Hepatocyte (in vitro differentiated cells): ENCODE data around the gene TLR9. TPM values are rescaled to one million over a fixed set of nuclear protein-coding genes. Genes with fewer than 3 reads are reported as not detected.

Experiments
- DNase-seq: peaks from one replicate; pipeline ENCODE4 v3.0.0-alpha.2; 2016; ENCODE audit warnings: low spot score
- H2AFZ ChIP-seq: fragments of 200-600 bp; sonication (generic); 2 replicates; pipeline ENCODE4 v1.6.0; 2016; ENCODE audit warnings: antibody characterized with exemption, mild to moderate bottlenecking
- H3K27ac ChIP-seq: fragments of 200-600 bp; sonication (generic); 2 replicates; pipeline ENCODE4 v1.5.1; 2016; ENCODE audit warnings: mild to moderate bottlenecking
- H3K27me3 ChIP-seq: fragments of 200-600 bp; sonication (generic); 2 replicates; pipeline ENCODE4 v1.6.1; 2016
- H3K36me3 ChIP-seq: fragments of 200-600 bp; sonication (generic); replicated peaks from 2 replicates; pipeline ENCODE4 v1.5.1; 2016; ENCODE audit warnings: low read depth; ENCODE audit not compliant: insufficient read depth
- H3K4me1 ChIP-seq: fragments of 200-600 bp; sonication (generic); 2 replicates; pipeline ENCODE4 v1.5.1; 2016; ENCODE audit warnings: mild to moderate bottlenecking, moderate library complexity; ENCODE audit not compliant: insufficient read depth
- H3K4me2 ChIP-seq: fragments of 200-600 bp; sonication (generic); 2 replicates; pipeline ENCODE4 v1.6.0; 2016
- H3K4me3 ChIP-seq: fragments of 200-600 bp; sonication (generic); 2 replicates; pipeline ENCODE4 v1.5.1; 2016; ENCODE audit warnings: mild to moderate bottlenecking
- H3K79me2 ChIP-seq: fragments of 200-600 bp; sonication (generic); 2 replicates; pipeline ENCODE4 v1.6.0; 2017; ENCODE audit warnings: mild to moderate bottlenecking
- H3K9me2 ChIP-seq: fragments of 200-600 bp; sonication (generic); replicated peaks from 2 replicates; pipeline ENCODE4 v1.6.0; 2017; ENCODE audit warnings: mild to moderate bottlenecking; ENCODE audit not compliant: insufficient read depth
- H3K9me3 ChIP-seq: fragments of 200-600 bp; sonication (generic); 2 replicates; pipeline ENCODE4 v1.5.1; 2016; ENCODE audit warnings: low read depth, mild to moderate bottlenecking
- H4K20me1 ChIP-seq: fragments of 200-600 bp; sonication (generic); 2 replicates; pipeline ENCODE4 v1.6.0; 2016; ENCODE audit warnings: mild to moderate bottlenecking; ENCODE audit not compliant: insufficient read depth, poor library complexity, severe bottlenecking
- EZH2 ChIP-seq: fragments of 200-600 bp; sonication (generic); IDR thresholded peaks from 2 replicates; pipeline ENCODE4 v1.6.1; 2016; ENCODE audit warnings: antibody characterized with exemption, mild to moderate bottlenecking, borderline replicate concordance
- EZH2phosphoT487 ChIP-seq: fragments of 200-600 bp; sonication (generic); IDR thresholded peaks from one replicate; pipeline ENCODE4 v1.6.1; 2018; ENCODE audit warnings: antibody characterized with exemption, mild to moderate bottlenecking, low read depth, moderate library complexity; ENCODE audit not compliant: unreplicated experiment, severe bottlenecking
- WGBS: methylation state at CpG from one replicate; pipeline ENCODE4 v1.1.6; 2016; ENCODE audit warnings: low lambda C conversion rate; ENCODE audit errors: missing lambda C conversion rate; 5-methylcytosine and 5-hydroxymethylcytosine counted together
- microRNA counts: library from miRNA; unstranded; fragments of <30 nt; microRNA quantifications from one replicate; lab custom pipeline; 2017
- microRNA-seq: library from miRNA; unstranded; fragments of <30 nt; microRNA quantifications from one replicate; pipeline ENCODE4, GENCODE V29; 2017
- polyA plus RNA-seq: library from polyadenylated mRNA; unstranded; fragments of >200 nt; fragmentation: Nextera tagmentation; extraction: Ambion mirVana; gene quantifications from 2 replicates; pipeline ENCODE4 v1.2.1, GENCODE V29; 2016
- small RNA-seq: library from RNA; depleted of rRNA; stranded (forward); fragments of <200 nt; gene quantifications from one replicate; pipeline ENCODE3, GENCODE V24; 2014
- total RNA-seq: library from RNA; depleted of rRNA; stranded (reverse); fragments of >200 nt; gene quantifications from 2 replicates; pipeline ENCODE4 v1.2.3, GENCODE V29; 2014
- TF ChIP-seq, protein P1 (sequence below): fragments of 200-600 bp; sonication (generic); IDR thresholded peaks from 2 replicates; pipeline ENCODE4 v1.5.1; 2016; ENCODE audit warnings: antibody characterized with exemption, mild to moderate bottlenecking; ENCODE audit not compliant: poor library complexity

Gene TLR9
- total and polyA plus RNA-seq, 2 experiments from 2014 or later = not detected

- Histone ChIP-seq H3K9me3 (no peaks in the 10 kb centered on the region), H3K4me1 (peaks cover 6% of the 10 kb centered on the region), H2AFZ (no peak overlapping the region), H3K4me3 (no peak overlapping the region), H3K9me2 (no peaks in the 10 kb centered on the region), H4K20me1 (no peaks in the 10 kb centered on the region), H3K27me3 (no peaks in the 10 kb centered on the region), H3K4me2 (no peak overlapping the region), H3K79me2 (no peaks in the 10 kb centered on the region), H3K27ac (no peak overlapping the region), H3K36me3 (no peaks in the 10 kb centered on the region)
- DNase-seq = no peak
- TF ChIP-seq, protein P1, sequence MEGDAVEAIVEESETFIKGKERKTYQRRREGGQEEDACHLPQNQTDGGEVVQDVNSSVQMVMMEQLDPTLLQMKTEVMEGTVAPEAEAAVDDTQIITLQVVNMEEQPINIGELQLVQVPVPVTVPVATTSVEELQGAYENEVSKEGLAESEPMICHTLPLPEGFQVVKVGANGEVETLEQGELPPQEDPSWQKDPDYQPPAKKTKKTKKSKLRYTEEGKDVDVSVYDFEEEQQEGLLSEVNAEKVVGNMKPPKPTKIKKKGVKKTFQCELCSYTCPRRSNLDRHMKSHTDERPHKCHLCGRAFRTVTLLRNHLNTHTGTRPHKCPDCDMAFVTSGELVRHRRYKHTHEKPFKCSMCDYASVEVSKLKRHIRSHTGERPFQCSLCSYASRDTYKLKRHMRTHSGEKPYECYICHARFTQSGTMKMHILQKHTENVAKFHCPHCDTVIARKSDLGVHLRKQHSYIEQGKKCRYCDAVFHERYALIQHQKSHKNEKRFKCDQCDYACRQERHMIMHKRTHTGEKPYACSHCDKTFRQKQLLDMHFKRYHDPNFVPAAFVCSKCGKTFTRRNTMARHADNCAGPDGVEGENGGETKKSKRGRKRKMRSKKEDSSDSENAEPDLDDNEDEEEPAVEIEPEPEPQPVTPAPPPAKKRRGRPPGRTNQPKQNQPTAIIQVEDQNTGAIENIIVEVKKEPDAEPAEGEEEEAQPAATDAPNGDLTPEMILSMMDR = no peak
- no peak for TF ChIP-seq EZH2phosphoT487
- WGBS = 100% methylated on average over 1 of the region's 1 CpG
These were observed 52.3 kb downstream of the TLR9 start for GRCh38 chr3:52173101-52173500.

GRCh38 chr3:52172262-52172757 is 53.1 kb downstream of the TLR9 start:
- no peaks in the 10 kb centered on the region for H3K9me3 ChIP-seq
- H3K27me3 ChIP-seq = no peaks in the 10 kb centered on the region
- no peak overlapping the region for H3K4me3 ChIP-seq
- H4K20me1 ChIP-seq = no peaks in the 10 kb centered on the region
- H3K27ac ChIP-seq = peak overlapping the region; percentile 53
- WGBS = 95% methylated on average over 5 of the region's 5 CpGs
- H3K36me3 ChIP-seq = no peaks in the 10 kb centered on the region
- H3K4me2 ChIP-seq = no peak overlapping the region
- DNase-seq = no peak
- H3K79me2 ChIP-seq = no peaks in the 10 kb centered on the region
- no peak overlapping the region for H2AFZ ChIP-seq
- TF ChIP-seq EZH2phosphoT487 = no peak
- TF ChIP-seq, protein P1 = no peak
- H3K4me1 ChIP-seq = peaks cover 6% of the 10 kb centered on the region
- no peaks in the 10 kb centered on the region for H3K9me2 ChIP-seq

DNA sequence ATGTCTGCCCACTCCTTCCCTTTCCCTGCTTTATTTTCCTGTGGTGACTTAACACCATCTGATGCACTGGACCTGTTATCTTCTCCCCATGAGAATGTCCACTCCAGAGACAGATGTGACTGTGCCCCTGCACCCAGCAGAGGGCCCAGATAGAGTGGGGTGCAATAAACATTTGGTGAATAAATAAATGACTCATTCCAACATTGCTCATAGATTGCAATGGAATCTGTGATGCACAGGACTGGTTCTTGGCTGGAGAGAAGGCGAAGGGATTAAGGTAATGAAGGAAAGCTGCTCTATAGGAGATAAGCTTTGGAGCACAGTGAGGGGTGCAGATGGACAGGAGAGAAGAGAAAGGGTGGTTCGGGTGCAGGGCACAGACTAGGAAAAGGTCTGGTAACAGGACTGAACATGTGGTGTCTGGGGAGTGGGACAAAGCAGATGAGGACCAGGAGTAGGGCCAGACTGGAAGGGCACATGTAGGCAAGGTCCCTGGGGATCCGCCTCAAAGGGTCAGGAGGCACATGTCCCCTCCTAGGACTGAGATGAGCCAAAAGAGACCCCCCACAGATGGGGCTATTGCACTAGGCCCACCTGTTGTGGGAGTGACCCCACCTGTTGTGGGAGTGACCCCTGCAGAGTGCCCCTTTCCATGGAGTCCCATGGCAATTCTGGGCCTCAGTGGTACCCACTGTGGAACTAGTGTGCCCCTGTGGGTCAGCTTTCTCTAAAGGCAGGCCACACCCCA is 53.8 kb downstream of the TLR9 start:
- Histone ChIP-seq H2AFZ (no peak overlapping the region), H3K9me2 (no peaks in the 10 kb centered on the region), H3K79me2 (no peaks in the 10 kb centered on the region), H4K20me1 (no peaks in the 10 kb centered on the region), H3K27me3 (no peaks in the 10 kb centered on the region), H3K4me3 (no peak overlapping the region), H3K36me3 (no peaks in the 10 kb centered on the region), H3K9me3 (no peaks in the 10 kb centered on the region), H3K4me1 (peaks cover 6% of the 10 kb centered on the region), H3K27ac (peak overlapping the region; percentile 59), H3K4me2 (no peak overlapping the region)
- WGBS = 81% methylated on average over 3 of the region's 3 CpGs
- TF ChIP-seq, protein P1 = no peak
- TF ChIP-seq EZH2phosphoT487 (no peak), EZH2 (no peak)
- peak; percentile 52 for DNase-seq

MicroRNAs within 50 kb of the gene (microRNA counts, 767-probe panel; counts per million panel counts)
- microRNA hsa-let-7g-5p (lab: Ali Mortazavi, UCI) = 11,510 counts per million, percentile 91 among the panel's probes with 10 or more counts

Small RNA genes within 50 kb of the gene (microRNA-seq; reads per million reads assigned to microRNA genes)
- gene MIRLET7G = 37,871 reads per million, percentile 99 among the genes with 10 or more reads in this experiment

Small RNA genes within 50 kb of the gene (small RNA-seq; reads per million reads assigned to genes)
- gene MIRLET7G = 324 reads per million, percentile 98 among the genes with 10 or more reads in this experiment

Other genes with a start within 250 kb of the TLR9 start
- gene ACY1, start 242.1 kb downstream of the TLR9 start, total RNA-seq = 114 and 164 TPM in 2 replicates
- 148 and 183 TPM in 2 replicates for gene ACY1, start 242.1 kb downstream of the TLR9 start, polyA plus RNA-seq
- 981 and 1,184 TPM in 2 replicates for gene RPL29, start 229.8 kb downstream of the TLR9 start, total RNA-seq
- 786 and 812 TPM in 2 replicates for gene RPL29, start 229.8 kb downstream of the TLR9 start, polyA plus RNA-seq
- 13.1 and 13.8 TPM in 2 replicates for gene DUSP7, start 169.1 kb downstream of the TLR9 start, total RNA-seq
- 5.9 and 6.4 TPM in 2 replicates for gene DUSP7, start 169.1 kb downstream of the TLR9 start, polyA plus RNA-seq
- gene POC1A, start 71.2 kb downstream of the TLR9 start, total RNA-seq = 2.6 TPM in 2 replicates
- gene POC1A, start 71.2 kb downstream of the TLR9 start, polyA plus RNA-seq = 3.7 and 5.7 TPM in 2 replicates
- 81.8 and 85.3 TPM in 2 replicates for gene ALAS1, start 27.5 kb downstream of the TLR9 start, total RNA-seq
- gene ALAS1, start 27.5 kb downstream of the TLR9 start, polyA plus RNA-seq = 90.1 and 91.2 TPM in 2 replicates
- 52.5 and 59.1 TPM in 2 replicates for gene TWF2, start 13.5 kb upstream of the TLR9 start, total RNA-seq
- 45.7 and 47.4 TPM in 2 replicates for gene TWF2, start 13.5 kb upstream of the TLR9 start, polyA plus RNA-seq
- gene PPM1M, start 20.1 kb upstream of the TLR9 start, total RNA-seq = 6.2 and 8.0 TPM in 2 replicates
- 8.4 and 10.7 TPM in 2 replicates for gene PPM1M, start 20.1 kb upstream of the TLR9 start, polyA plus RNA-seq
- gene WDR82, start 53.0 kb upstream of the TLR9 start, total RNA-seq = 50.9 and 52.1 TPM in 2 replicates
- gene WDR82, start 53.0 kb upstream of the TLR9 start, polyA plus RNA-seq = 20.2 and 24.8 TPM in 2 replicates
- gene GLYCTK, start 62.2 kb upstream of the TLR9 start, total RNA-seq = 112 and 116 TPM in 2 replicates
- gene GLYCTK, start 62.2 kb upstream of the TLR9 start, polyA plus RNA-seq = 95.5 and 110 TPM in 2 replicates
- 2.5 and 4.0 TPM in 2 replicates for gene DNAH1, start 90.7 kb upstream of the TLR9 start, total RNA-seq
- gene DNAH1, start 90.7 kb upstream of the TLR9 start, polyA plus RNA-seq = 2.7 and 4.2 TPM in 2 replicates
- 54.1 and 68.5 TPM in 2 replicates for gene BAP1, start 184.4 kb upstream of the TLR9 start, total RNA-seq
- 57.4 and 59.2 TPM in 2 replicates for gene BAP1, start 184.4 kb upstream of the TLR9 start, polyA plus RNA-seq
- 7.1 and 7.2 TPM in 2 replicates for gene PHF7, start 185.0 kb upstream of the TLR9 start, total RNA-seq
- 3.9 and 7.1 TPM in 2 replicates for gene PHF7, start 185.0 kb upstream of the TLR9 start, polyA plus RNA-seq
- 1.5 and 3.8 TPM in 2 replicates for gene SEMA3G, start 219.5 kb upstream of the TLR9 start, total RNA-seq
- 0.48 and 1.5 TPM in 2 replicates for gene SEMA3G, start 219.5 kb upstream of the TLR9 start, polyA plus RNA-seq
- gene TNNC1, start 228.4 kb upstream of the TLR9 start, total RNA-seq = 15.0 and 16.1 TPM in 2 replicates
- 9.7 and 19.8 TPM in 2 replicates for gene TNNC1, start 228.4 kb upstream of the TLR9 start, polyA plus RNA-seq
- 52.1 and 74.5 TPM in 2 replicates for gene NISCH, start 230.0 kb upstream of the TLR9 start, total RNA-seq
- 58.9 and 66.3 TPM in 2 replicates for gene NISCH, start 230.0 kb upstream of the TLR9 start, polyA plus RNA-seq